GM19025 (cell line): ENCODE results near the gene FFAR4.
"Not testable (repeated sequence)": the region's sequence is repeated elsewhere in the genome, so short reads cannot be mapped to it uniquely, and the experiment has no call there.

ENCODE experiments used
- ATAC-seq: cut with Tn5 transposase; IDR thresholded peaks from one replicate; pipeline ENCODE4 v1.9.1; 2021; ENCODE audit warnings: mild to moderate bottlenecking, low read depth, moderate library complexity; ENCODE audit not compliant: unreplicated experiment

Gene FFAR4

GRCh38 chr10:93566435-93567276 lies at the start of gene FFAR4:
Gene FFAR4, plus strand, starts transcription at chr10:93566665. Its CDS starts 56 bp downstream, at chr10:93566721.
- ATAC-seq, result no peak

DNA sequence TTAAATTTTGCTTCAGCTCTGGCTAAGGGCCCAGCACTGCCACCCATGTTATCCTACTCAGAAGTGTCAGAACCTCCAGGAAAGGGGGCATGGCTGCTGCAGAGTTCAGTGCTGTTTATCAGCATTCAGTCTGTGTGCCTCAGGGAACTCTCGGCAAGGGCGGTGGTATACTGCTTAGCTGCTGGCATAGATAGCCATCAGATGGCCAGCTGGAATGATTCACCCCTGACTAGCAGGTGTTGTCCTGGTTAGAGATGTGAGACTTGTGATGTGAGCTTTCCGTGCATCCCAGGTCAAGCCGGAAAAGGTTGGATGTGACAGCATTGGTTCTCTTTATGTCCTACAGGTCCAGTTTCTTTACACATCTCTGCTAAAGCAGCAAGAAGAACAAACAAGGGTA lies 47.9 kb upstream of the FFAR4 start:
- ATAC-seq, result no peak

DNA sequence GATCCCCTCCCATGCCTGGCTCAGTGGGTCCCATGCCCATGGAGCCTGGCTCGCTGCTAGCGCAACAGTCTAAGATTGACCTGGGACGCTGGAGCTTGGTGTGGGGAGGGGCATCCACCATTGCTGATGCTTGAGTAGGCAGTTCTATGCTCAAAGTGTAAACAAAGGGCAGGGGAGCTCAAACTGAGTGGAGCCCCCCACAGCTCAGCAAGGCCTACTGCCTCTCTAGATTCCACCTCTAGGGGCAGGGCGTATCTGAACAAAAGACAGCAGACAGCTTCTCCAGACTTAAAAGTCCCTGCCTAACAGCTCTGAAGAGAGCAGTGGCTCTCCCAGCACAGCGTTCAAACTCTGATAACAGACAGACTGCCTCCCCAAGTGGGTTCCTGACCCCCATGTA lies 31.2 kb upstream of the FFAR4 start:
- ATAC-seq, result no peak

- ATAC-seq, result not testable (repeated sequence)
Measured at GRCh38 chr10:93540871-93541270, 25.6 kb upstream of the FFAR4 start.

GRCh38 chr10:93541402-93542357 lies 24.8 kb upstream of the FFAR4 start:
- ATAC-seq, result no peak

DNA sequence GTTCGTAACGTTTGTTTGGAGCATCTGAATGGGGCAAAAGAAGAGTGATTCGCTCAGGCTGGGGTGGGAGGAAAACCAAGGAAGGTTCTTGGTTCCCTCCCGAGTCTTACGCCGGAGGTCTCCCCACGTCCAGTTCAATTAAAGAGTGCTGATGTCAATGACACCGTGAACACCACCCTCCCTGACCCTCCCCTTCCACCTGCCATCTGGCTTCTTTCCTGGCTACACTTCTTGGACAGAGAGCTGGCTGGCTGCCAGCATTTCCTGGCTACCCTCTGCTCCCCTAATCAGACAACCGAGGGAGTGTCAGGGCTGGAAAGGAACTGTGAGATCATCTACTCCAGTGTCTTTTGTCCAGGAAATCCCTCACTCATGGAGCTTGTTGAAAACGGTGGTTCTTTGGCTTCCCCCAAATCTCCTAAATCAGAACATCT lies 24.1 kb upstream of the FFAR4 start:
- no peak for ATAC-seq

- ATAC-seq, result not testable (repeated sequence)
Measured at GRCh38 chr10:93546995-93547394, 19.5 kb upstream of the FFAR4 start.

DNA sequence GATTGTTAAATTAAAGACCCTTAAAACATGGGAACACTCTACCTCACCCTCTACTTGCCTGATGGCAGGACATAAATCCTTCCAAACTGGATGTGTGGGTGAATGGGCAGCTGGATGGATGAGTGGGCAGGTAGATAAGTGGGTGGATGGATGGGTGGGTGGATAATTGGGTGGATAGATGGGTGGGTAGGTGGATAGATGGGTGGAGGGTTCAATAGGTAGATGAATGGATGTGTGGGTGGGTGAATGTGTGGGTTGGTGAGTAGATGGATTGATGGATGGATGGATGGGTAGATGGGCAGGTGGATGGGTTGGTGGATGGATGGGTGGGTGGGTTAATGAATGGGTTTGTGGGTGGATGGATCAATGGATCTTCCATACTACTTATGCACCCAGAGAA lies 18.9 kb upstream of the FFAR4 start:
- ATAC-seq, result no peak

GRCh38 chr10:93548376-93549071 lies 17.9 kb upstream of the FFAR4 start:
- ATAC-seq, result no peak

GRCh38 chr10:93550606-93551005 lies 15.9 kb upstream of the FFAR4 start:
- no peak for ATAC-seq

DNA sequence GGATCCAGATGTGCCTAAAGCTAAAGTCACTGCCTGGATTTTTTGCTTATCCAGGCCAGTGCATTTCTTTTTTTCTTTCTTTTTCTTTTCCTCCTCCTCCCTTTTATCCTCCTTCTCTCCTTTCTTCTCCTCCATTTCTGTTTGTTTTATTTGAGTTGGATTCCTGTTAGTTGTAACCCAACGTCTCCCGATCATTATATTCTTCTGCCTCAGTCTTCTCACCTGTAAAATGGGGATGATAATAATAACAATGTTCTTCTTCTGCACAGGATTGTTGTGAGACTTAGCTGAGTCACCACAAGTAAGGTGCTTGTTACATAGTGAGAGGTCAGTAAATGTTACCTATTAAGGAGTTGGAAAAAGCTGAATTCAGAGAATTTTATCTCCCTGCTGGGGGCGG lies 13.7 kb upstream of the FFAR4 start:
- ATAC-seq, result no peak

DNA sequence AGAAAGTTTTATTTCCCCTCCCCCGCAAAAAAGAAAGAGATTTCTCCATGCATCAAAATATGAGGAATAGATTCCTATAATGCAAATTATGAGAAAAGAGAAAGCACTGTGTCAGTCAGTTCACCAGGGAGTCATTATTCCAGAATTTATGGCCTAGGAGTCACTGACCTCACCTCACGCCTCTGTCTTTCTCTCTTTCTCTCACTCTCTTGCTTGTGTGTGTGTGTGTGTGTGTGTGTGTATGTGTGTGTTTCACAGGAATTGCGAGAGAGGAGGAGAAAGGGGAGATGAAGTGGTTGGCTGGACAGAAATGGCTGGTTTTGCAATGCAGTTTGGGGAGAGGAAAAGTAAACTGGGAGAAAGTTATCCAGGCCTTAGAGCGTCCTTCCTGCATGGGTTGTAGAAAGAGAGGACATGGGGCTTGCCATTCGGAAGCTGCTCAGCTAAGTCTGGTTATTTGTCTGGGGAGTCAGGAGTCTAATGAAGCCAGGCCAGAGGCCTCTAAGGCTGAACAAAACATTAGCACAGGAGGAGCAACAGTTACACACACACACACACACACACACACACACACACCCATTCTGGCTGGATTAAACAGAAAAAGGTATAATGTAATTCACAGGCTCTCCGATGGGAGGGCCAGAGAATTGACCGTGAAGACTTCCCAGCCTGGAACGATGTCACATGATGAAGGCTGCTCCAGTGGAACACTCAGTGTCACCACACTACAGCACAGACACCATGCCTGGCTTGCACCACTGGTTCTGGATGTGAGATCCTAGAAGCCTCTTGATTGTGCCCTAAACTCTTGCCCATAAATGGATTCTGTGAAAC lies 12.8 kb upstream of the FFAR4 start:
- ATAC-seq, result no peak

- no peak for ATAC-seq
Measured at GRCh38 chr10:93554316-93554663, 12.2 kb upstream of the FFAR4 start.

GRCh38 chr10:93554760-93555432 lies 11.6 kb upstream of the FFAR4 start:
- no peak for ATAC-seq

- no peak for ATAC-seq
Measured at GRCh38 chr10:93559490-93559889, 7.0 kb upstream of the FFAR4 start.

- no peak for ATAC-seq
Measured at GRCh38 chr10:93560541-93560940, 5.9 kb upstream of the FFAR4 start.

GRCh38 chr10:93565446-93565845 lies 1.0 kb upstream of the FFAR4 start:
- ATAC-seq, result no peak

DNA sequence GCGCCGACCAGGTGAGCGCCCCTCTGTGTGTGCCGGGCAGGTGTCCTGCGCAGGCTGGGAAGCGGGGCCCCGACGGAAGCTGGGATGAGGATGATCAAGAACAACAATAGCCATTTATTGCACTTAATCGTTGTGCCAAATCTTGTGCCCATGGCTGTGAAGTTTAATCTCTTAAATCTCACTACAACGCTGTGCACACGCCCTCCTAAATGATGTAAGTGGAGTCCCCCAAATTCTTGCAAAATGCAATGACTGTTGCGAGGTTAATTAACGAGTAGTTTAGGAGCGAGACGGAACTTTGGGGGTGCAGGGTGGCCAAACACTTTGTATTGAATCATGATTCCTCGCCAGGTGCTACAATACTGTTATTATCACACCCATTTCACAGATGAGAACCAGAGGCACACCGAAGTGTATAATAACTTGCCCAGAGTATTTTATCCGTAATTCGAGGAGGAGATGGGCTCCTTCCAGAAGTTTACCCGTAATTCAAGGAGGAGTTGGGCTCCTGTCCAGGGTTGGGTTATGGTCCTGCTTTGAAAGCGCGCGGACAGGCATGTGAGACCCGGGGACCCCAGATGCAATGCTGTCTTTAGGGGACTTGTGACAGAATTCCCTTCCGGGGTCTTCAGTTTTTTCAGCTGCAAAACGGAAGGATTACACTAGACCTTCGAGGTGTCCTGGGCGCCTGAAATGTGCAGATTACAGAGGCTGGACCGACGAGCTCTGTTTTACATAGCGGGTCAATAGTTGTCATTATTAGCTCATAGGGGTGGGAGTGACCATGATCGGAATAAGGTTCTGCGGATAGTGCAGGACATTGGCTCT lies 1.0 kb downstream of the FFAR4 start:
- no peak for ATAC-seq

DNA sequence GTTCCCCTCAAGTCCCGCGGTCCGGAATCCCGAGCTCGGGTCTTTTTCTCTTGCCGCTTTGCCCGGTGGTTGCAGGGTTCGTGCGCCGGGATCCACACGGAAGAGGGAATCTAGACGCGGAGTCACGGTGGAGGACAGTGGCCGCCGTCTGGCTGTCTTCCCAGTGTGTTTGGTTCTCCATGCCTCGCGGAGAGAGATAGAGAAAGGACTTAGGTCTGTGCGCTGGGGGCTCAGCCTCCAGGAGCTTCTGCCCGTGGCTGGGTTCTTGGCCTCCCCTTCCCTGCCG lies 1.6 kb downstream of the FFAR4 start:
- no peak for ATAC-seq
